Cardiac fibroblast (primary cell): ENCODE measurements around the gene TOB2.
A peak's percentile ranks its signal among the peaks of the same experiment; 100 is the strongest.

Experiments
- DNase-seq, 2 donors: peaks; one replicate each; pipeline versions ENCODE4 v3.0.0 to v3.0.0-alpha.2; 2010; ENCODE audit warnings: low read depth in 2 of 2
- H3K4me3 ChIP-seq, 2 donors: replicated peaks in 1 of 2; 1 replicate in 1 of 2; 2 replicates in 1 of 2; pipeline ENCODE4 v1.5.1; 2011; ENCODE audit warnings: low read depth in 2 of 2, low read length in 2 of 2, mild to moderate bottlenecking in 2 of 2, moderate library complexity in 1 of 2
- CTCF ChIP-seq: IDR thresholded peaks from one replicate; pipeline ENCODE4 v1.5.1; 2011; ENCODE audit warnings: low read depth, mild to moderate bottlenecking, low read length, inconsistent platforms

Gene TOB2

GRCh38 chr22:41446639-41447434 is at the start of gene TOB2:
Gene TOB2, minus strand, starts transcription at chr22:41446801. Its CDS starts 9,456 bp downstream, at chr22:41437345.
- no peak for TF ChIP-seq CTCF

GRCh38 chr22:41491374-41492100 is 44.9 kb upstream of the TOB2 start:
- TF ChIP-seq CTCF = no peak
- H3K4me3 ChIP-seq = no peak overlapping the region
- DNase-seq = peak in 1 of 2 donors; percentile 42

More at GRCh38 chr22:41446639-41447434, at the start of gene TOB2:
- peak; percentile 95 to 98 for DNase-seq
- H3K4me3 ChIP-seq = peak within 1 kb of the TSS; percentile 61 to 95

GRCh38 chr22:41488596-41489385 is 42.2 kb upstream of the TOB2 start:
- H3K4me3 ChIP-seq = no peak overlapping the region
- no peak for DNase-seq
- no peak for TF ChIP-seq CTCF

GRCh38 chr22:41488076-41488475 is 41.5 kb upstream of the TOB2 start:
- DNase-seq = no peak
- TF ChIP-seq CTCF = no peak
- H3K4me3 ChIP-seq = no peak overlapping the region

- peak in 1 of 2 donors; percentile 26 for DNase-seq
- no peak for TF ChIP-seq CTCF
- H3K4me3 ChIP-seq = no peak overlapping the region
Measured at GRCh38 chr22:41487037-41487935, 40.7 kb upstream of the TOB2 start.

- TF ChIP-seq CTCF = no peak
- no peak for DNase-seq
- H3K4me3 ChIP-seq = no peak overlapping the region
Measured at GRCh38 chr22:41485033-41485432, 38.4 kb upstream of the TOB2 start.
